Nephron (organoid): ENCODE data around the gene R3HDM2.

Source experiments
- H3K27ac Mint-ChIP-seq, 3 experiments: 2 replicates each; pipeline ENCODE4 v1.8.0; 2020; ENCODE audit warnings: mixed read lengths in 3 of 3, mild to moderate bottlenecking in 2 of 3, moderate library complexity in 1 of 3
- H3K27me3 Mint-ChIP-seq: 2 replicates; pipeline ENCODE4 v1.8.0; 2021; ENCODE audit warnings: low read depth, mild to moderate bottlenecking, moderate library complexity, mixed read lengths
- H3K36me3 Mint-ChIP-seq: 2 replicates; pipeline ENCODE4 v1.8.0; 2020; ENCODE audit warnings: low read depth, mixed read lengths
- H3K4me1 Mint-ChIP-seq: 2 replicates; pipeline ENCODE4 v1.8.0; 2020; ENCODE audit warnings: mixed read lengths
- H3K4me3 Mint-ChIP-seq, 3 experiments: 2 replicates each; pipeline ENCODE4 v1.8.0; 2020; ENCODE audit warnings: mild to moderate bottlenecking in 3 of 3, mixed read lengths in 3 of 3, moderate library complexity in 2 of 3
- H3K9me3 Mint-ChIP-seq: 2 replicates; pipeline ENCODE4 v1.8.0; 2020; ENCODE audit warnings: mixed read lengths
- TF ChIP-seq, protein P1 (sequence below), 3 experiments: fragments of 200-600 bp; sonication (generic); IDR thresholded peaks; one replicate each; pipeline ENCODE4 v1.5.0; 2021; ENCODE audit warnings: antibody characterized with exemption in 3 of 3; ENCODE audit not compliant: unreplicated experiment in 3 of 3

The R3HDM2 gene

DNA sequence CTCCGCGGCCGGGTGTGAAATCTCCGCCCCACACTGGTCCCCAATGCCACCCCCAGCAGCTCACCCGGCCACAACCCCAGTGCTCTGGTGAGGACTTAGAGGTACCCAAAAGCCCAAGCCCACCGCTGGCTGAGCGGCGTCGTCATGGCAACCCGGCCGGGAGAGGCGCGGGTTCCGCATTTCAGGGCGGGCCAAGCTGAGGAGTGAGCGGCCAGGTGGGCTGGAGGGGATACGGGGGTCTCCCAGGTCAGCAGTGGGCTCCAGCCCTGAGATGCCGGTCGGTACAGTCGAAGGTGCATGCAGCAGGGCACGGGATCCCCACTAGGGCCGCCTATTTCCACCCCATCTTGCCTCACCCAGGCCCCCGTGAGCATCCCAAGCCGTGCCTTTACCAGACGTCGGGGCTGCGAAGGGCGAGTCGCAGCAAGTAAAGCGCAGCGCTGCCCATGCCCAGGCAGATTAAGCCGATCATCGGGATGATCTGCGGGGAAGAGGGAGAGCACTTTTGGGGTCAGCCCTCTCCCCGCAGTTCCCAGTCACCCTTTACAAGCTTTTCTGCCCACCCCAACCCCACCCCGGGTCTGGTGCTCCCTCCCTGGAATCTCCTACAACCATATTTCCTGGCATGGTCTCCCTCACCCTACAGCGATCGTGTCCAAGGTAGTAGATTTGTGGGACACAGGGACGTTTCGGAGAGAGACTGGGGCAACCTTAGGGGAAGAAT is 194.5 kb downstream of the R3HDM2 start:
- H3K4me3 Mint-ChIP-seq = peak overlapping the region; percentile 77 to 82 (median 81)
- H3K27me3 Mint-ChIP-seq = peaks cover 70% of the 10 kb centered on the region
- H3K27ac Mint-ChIP-seq = no peak overlapping the region
- H3K9me3 Mint-ChIP-seq = no peaks in the 10 kb centered on the region
- peaks cover 27% of the 10 kb centered on the region for H3K36me3 Mint-ChIP-seq
- TF ChIP-seq, protein P1, sequence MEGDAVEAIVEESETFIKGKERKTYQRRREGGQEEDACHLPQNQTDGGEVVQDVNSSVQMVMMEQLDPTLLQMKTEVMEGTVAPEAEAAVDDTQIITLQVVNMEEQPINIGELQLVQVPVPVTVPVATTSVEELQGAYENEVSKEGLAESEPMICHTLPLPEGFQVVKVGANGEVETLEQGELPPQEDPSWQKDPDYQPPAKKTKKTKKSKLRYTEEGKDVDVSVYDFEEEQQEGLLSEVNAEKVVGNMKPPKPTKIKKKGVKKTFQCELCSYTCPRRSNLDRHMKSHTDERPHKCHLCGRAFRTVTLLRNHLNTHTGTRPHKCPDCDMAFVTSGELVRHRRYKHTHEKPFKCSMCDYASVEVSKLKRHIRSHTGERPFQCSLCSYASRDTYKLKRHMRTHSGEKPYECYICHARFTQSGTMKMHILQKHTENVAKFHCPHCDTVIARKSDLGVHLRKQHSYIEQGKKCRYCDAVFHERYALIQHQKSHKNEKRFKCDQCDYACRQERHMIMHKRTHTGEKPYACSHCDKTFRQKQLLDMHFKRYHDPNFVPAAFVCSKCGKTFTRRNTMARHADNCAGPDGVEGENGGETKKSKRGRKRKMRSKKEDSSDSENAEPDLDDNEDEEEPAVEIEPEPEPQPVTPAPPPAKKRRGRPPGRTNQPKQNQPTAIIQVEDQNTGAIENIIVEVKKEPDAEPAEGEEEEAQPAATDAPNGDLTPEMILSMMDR (IDR thresholded peaks at IDR 0.05; ENCODE audit: unreplicated experiment in 3 of 3) = no peak
- peaks cover 51% of the 10 kb centered on the region for H3K4me1 Mint-ChIP-seq

DNA sequence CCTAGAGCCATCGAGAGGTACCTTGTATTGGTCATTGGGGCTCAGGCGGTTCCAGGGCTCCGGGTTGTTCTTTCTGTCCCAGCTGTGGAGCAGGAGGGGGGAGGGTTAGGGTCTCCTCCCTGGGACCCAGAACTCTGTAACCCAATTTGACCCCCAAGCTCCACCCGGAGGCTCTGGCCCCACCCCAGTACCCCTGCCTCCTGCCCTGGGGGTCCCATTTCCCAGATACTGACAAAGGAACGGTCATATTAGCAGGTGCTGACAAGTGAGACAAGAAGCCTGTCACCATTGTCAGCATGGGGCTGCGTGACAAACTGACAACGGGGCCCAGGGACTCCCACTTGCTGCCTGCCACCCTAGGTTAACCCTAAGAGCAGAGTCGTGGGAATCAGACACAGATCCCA is 195.1 kb downstream of the R3HDM2 start:
- H3K36me3 Mint-ChIP-seq = peaks cover 27% of the 10 kb centered on the region
- H3K9me3 Mint-ChIP-seq = no peaks in the 10 kb centered on the region
- H3K4me1 Mint-ChIP-seq = peaks cover 50% of the 10 kb centered on the region
- peak overlapping the region in 2 of 3 experiments; percentile 58 to 64 for H3K4me3 Mint-ChIP-seq
- TF ChIP-seq, protein P1 (IDR thresholded peaks at IDR 0.05; ENCODE audit: unreplicated experiment in 3 of 3) = no peak
- H3K27me3 Mint-ChIP-seq = peaks cover 63% of the 10 kb centered on the region
- H3K27ac Mint-ChIP-seq = no peak overlapping the region

DNA sequence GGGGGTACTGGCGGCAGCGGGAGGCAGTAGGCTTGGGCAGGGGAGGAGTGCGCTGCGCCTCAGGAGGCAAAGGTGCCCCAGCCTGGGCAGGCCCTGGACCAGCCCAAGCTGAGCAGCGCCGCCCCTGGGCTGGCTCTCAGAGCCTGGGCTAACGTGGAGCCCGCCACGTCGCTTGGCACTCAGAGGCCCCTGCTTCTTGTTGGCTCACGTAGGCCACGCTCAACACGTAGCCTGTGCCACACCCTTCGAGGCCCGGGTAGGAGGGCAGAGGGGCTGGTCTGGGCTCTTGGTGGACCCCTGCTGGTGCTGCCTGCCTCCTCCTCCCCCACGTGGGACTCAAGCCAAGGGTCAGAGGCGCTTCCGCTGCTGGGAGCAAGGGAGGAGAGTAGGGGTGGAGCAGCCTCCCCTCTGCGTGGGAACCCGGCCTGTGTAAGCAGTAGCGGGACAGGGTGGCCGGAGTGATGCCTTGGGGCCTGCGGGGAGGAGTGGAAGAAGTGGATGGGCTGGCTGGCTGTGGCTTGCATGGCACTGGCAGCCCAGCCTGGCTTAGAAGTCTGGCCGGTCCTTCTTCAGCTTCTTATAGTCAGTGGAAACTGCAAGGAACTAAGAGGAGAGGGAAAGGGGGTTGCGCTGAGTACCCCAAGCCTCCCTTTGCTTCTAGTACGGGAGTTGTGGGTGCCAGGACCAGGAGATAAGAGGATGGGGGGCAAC is 195.7 kb downstream of the R3HDM2 start:
- peaks cover 58% of the 10 kb centered on the region for H3K27me3 Mint-ChIP-seq
- peaks cover 50% of the 10 kb centered on the region for H3K4me1 Mint-ChIP-seq
- H3K36me3 Mint-ChIP-seq = peaks cover 27% of the 10 kb centered on the region

DNA sequence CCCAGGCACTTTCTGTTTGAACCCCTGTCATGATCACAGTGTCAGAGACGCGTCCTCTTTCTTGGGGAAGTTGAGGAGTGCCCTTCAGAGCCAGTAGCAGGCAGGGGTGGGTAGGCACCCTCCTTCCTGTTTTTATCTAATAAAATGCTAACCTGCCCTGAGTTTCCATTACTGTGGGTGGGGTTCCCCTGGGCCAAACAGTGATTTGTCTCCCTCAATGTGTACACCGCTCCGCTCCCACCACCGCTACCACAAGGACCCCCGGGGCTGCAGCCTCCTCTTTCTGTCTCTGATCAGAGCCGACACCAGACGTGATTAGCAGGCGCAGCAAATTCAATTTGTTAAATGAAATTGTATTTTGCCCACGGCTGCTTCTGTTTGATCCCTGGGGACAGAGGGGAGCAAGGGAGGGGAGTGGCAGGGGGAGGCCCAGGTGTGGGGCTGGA is 196.2 kb downstream of the R3HDM2 start:
- TF ChIP-seq, protein P1 (IDR thresholded peaks at IDR 0.05; ENCODE audit: unreplicated experiment in 3 of 3) = no peak
- Mint-ChIP-seq H3K36me3 (peaks cover 27% of the 10 kb centered on the region), H3K9me3 (no peaks in the 10 kb centered on the region), H3K4me3 (peak overlapping the region in 2 of 3 experiments; percentile 19 to 49), H3K27ac (peak overlapping the region in 1 of 3 experiments; percentile 14), H3K27me3 (peaks cover 52% of the 10 kb centered on the region), H3K4me1 (peaks cover 52% of the 10 kb centered on the region)

More for the DNA sequence above, 195.7 kb downstream of the R3HDM2 start:
- peak overlapping the region; percentile 58 to 69 (median 64) for H3K4me3 Mint-ChIP-seq
- H3K27ac Mint-ChIP-seq = peak overlapping the region in 1 of 3 experiments; percentile 55
- no peaks in the 10 kb centered on the region for H3K9me3 Mint-ChIP-seq
- TF ChIP-seq, protein P1 (IDR thresholded peaks at IDR 0.05; ENCODE audit: unreplicated experiment in 3 of 3) = no peak

DNA sequence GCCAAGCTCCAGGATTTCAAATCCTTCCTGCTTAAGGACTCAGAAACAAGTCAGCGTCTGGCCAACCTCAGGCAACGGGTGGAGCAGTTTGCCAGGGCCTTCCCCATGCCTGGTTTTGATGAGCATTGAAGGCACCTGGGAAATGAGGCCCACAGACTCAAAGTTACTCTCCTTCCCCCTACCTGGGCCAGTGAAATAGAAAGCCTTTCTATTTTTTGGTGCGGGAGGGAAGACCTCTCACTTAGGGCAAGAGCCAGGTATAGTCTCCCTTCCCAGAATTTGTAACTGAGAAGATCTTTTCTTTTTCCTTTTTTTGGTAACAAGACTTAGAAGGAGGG is 196.6 kb downstream of the R3HDM2 start:
- Mint-ChIP-seq H3K36me3 (peaks cover 27% of the 10 kb centered on the region), H3K27ac (peak overlapping the region in 1 of 3 experiments; percentile 14), H3K4me1 (peaks cover 52% of the 10 kb centered on the region), H3K4me3 (peak overlapping the region; percentile 19 to 54 (median 49)), H3K9me3 (no peaks in the 10 kb centered on the region), H3K27me3 (peaks cover 48% of the 10 kb centered on the region)
- TF ChIP-seq, protein P1 (IDR thresholded peaks at IDR 0.05; ENCODE audit: unreplicated experiment in 3 of 3) = no peak
